Ishikawa (cell line): ENCODE results near the gene SCYL1.
A peak's percentile ranks its signal among the peaks of the same experiment; 100 is the strongest.

Experiments
- CEBPB ChIP-seq: IDR thresholded peaks from 2 replicates; pipeline ENCODE4 v1.6.1; 2012
- CREB1 ChIP-seq: IDR thresholded peaks from 2 replicates; pipeline ENCODE4 v1.6.1; 2012; ENCODE audit warnings: low read depth
- EGR1 ChIP-seq: IDR thresholded peaks from 2 replicates; pipeline ENCODE4 v1.6.1; 2012
- EP300 ChIP-seq: IDR thresholded peaks from 2 replicates; pipeline ENCODE4 v1.6.1; 2012; ENCODE audit warnings: borderline replicate concordance
- FOXM1 ChIP-seq: IDR thresholded peaks from 2 replicates; pipeline ENCODE4 v1.6.1; 2012; ENCODE audit warnings: low read depth, borderline replicate concordance
- NFIC ChIP-seq: IDR thresholded peaks from 2 replicates; pipeline ENCODE4 v1.6.1; 2012
- RAD21 ChIP-seq: IDR thresholded peaks from 2 replicates; pipeline ENCODE4 v1.6.1; 2012; ENCODE audit warnings: low read depth
- TAF1 ChIP-seq: IDR thresholded peaks from 2 replicates; pipeline ENCODE4 v1.6.1; 2012; ENCODE audit warnings: low read depth, mild to moderate bottlenecking
- TCF12 ChIP-seq: IDR thresholded peaks from 2 replicates; pipeline ENCODE4 v1.6.1; 2012; ENCODE audit warnings: low read depth
- TEAD4 ChIP-seq: IDR thresholded peaks from 2 replicates; pipeline ENCODE4 v1.6.1; 2012
- YY1 ChIP-seq: IDR thresholded peaks from 2 replicates; pipeline ENCODE4 v1.6.1; 2012; ENCODE audit warnings: low read depth
- ZBTB7A ChIP-seq: IDR thresholded peaks from 2 replicates; pipeline ENCODE4 v1.6.1; 2012; ENCODE audit warnings: low read depth
- TF ChIP-seq, protein P1 (sequence below): IDR thresholded peaks from 2 replicates; pipeline ENCODE4 v1.6.1; 2012
- TF ChIP-seq, protein P2 (sequence below): IDR thresholded peaks from 2 replicates; pipeline ENCODE4 v1.6.1; 2012; ENCODE audit warnings: low read depth, mild to moderate bottlenecking
- TF ChIP-seq, protein P3 (sequence below): IDR thresholded peaks from 2 replicates; pipeline ENCODE4 v1.6.1; 2012

SCYL1 gene

DNA sequence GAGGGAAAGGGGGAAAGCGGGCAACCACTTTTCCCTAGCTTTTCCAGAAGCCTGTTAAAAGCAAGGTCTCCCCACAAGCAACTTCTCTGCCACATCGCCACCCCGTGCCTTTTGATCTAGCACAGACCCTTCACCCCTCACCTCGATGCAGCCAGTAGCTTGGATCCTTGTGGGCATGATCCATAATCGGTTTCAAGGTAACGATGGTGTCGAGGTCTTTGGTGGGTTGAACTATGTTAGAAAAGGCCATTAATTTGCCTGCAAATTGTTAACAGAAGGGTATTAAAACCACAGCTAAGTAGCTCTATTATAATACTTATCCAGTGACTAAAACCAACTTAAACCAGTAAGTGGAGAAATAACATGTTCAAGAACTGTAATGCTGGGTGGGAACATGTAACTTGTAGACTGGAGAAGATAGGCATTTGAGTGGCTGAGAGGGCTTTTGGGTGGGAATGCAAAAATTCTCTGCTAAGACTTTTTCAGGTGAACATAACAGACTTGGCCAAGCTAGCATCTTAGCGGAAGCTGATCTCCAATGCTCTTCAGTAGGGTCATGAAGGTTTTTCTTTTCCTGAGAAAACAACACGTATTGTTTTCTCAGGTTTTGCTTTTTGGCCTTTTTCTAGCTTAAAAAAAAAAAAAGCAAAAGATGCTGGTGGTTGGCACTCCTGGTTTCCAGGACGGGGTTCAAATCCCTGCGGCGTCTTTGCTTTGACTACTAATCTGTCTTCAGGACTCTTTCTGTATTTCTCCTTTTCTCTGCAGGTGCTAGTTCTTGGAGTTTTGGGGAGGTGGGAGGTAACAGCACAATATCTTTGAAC, 19.2 kb upstream of the SCYL1 start:
- no peak for TF ChIP-seq YY1
- TF ChIP-seq FOXM1 = no peak
- TF ChIP-seq EGR1 = no peak
- TF ChIP-seq RAD21 = no peak
- TF ChIP-seq TCF12 = no peak
- TF ChIP-seq, protein P1, sequence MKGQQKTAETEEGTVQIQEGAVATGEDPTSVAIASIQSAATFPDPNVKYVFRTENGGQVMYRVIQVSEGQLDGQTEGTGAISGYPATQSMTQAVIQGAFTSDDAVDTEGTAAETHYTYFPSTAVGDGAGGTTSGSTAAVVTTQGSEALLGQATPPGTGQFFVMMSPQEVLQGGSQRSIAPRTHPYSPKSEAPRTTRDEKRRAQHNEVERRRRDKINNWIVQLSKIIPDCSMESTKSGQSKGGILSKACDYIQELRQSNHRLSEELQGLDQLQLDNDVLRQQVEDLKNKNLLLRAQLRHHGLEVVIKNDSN = no peak
- TF ChIP-seq NFIC = no peak
- TF ChIP-seq TAF1 = no peak
- TF ChIP-seq, protein P2, sequence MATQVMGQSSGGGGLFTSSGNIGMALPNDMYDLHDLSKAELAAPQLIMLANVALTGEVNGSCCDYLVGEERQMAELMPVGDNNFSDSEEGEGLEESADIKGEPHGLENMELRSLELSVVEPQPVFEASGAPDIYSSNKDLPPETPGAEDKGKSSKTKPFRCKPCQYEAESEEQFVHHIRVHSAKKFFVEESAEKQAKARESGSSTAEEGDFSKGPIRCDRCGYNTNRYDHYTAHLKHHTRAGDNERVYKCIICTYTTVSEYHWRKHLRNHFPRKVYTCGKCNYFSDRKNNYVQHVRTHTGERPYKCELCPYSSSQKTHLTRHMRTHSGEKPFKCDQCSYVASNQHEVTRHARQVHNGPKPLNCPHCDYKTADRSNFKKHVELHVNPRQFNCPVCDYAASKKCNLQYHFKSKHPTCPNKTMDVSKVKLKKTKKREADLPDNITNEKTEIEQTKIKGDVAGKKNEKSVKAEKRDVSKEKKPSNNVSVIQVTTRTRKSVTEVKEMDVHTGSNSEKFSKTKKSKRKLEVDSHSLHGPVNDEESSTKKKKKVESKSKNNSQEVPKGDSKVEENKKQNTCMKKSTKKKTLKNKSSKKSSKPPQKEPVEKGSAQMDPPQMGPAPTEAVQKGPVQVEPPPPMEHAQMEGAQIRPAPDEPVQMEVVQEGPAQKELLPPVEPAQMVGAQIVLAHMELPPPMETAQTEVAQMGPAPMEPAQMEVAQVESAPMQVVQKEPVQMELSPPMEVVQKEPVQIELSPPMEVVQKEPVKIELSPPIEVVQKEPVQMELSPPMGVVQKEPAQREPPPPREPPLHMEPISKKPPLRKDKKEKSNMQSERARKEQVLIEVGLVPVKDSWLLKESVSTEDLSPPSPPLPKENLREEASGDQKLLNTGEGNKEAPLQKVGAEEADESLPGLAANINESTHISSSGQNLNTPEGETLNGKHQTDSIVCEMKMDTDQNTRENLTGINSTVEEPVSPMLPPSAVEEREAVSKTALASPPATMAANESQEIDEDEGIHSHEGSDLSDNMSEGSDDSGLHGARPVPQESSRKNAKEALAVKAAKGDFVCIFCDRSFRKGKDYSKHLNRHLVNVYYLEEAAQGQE = no peak
- no peak for TF ChIP-seq CEBPB
- TF ChIP-seq TEAD4 = no peak
- TF ChIP-seq ZBTB7A = no peak
- TF ChIP-seq EP300 = no peak
- TF ChIP-seq CREB1 = no peak
- TF ChIP-seq, protein P3, sequence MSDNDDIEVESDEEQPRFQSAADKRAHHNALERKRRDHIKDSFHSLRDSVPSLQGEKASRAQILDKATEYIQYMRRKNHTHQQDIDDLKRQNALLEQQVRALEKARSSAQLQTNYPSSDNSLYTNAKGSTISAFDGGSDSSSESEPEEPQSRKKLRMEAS = no peak

DNA sequence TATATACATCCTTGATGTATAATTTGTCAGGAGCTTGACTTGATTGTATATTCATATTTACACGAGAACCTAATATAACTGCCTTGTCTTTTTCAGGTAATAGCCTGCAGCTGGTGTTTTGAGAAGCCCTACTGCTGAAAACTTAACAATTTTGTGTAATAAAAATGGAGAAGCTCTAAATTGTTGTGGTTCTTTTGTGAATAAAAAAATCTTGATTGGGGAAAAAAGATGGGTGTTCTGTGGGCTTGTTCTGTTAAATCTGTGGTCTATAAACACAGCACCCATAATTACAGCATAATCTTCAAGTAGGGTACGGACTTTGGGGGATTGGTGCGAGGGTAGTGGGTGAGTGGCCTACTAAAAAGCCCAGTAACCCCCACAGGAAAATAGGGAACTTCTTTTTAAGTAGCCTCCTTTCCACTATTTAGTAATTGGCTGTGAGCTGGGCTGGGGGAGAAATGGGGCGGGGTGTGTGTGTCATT, 18.6 kb upstream of the SCYL1 start:
- TF ChIP-seq NFIC = 0 out of 2 replicates have a peak, but pooled peaks have one; percentile 7
- TF ChIP-seq ZBTB7A = no peak
- TF ChIP-seq, protein P2 = no peak

GRCh38 chr11:65506772-65507505, 17.9 kb upstream of the SCYL1 start:
- TF ChIP-seq EP300 (0 out of 2 replicates have a peak, but pooled peaks have one; percentile 5), TEAD4 (no peak)

- TF ChIP-seq EP300 = no peak
- TF ChIP-seq, protein P2 = no peak
- TF ChIP-seq TCF12 = no peak
- TF ChIP-seq TAF1 = no peak
- TF ChIP-seq EGR1 = no peak
- no peak for TF ChIP-seq CEBPB
- no peak for TF ChIP-seq NFIC
- TF ChIP-seq, protein P3 = no peak
- TF ChIP-seq CREB1 = no peak
- no peak for TF ChIP-seq RAD21
- TF ChIP-seq, protein P1 = no peak
- no peak for TF ChIP-seq ZBTB7A
These were observed 8.5 kb upstream of the SCYL1 start for GRCh38 chr11:65516135-65516968.
